Tibial artery (tissue), 4 donors: ENCODE measurements around the gene RAE1.
A peak's percentile ranks its signal among the peaks of the same experiment; 100 is the strongest.

ENCODE experiments used
- DNase-seq, 2 donors: peaks; one replicate each; pipeline ENCODE4 v3.0.0-alpha.2; 2019
- H3K27ac ChIP-seq, 2 donors: fragments of 200-600 bp; sonication (generic) in 1 of 2; 1 replicate in 1 of 2; 2 replicates in 1 of 2; pipeline ENCODE4 v1.5.1; 2018 to 2019; ENCODE audit warnings: mild to moderate bottlenecking in 1 of 2
- H3K27me3 ChIP-seq, 2 donors: fragments of 200-600 bp; sonication (generic) in 1 of 2; one replicate each; pipeline versions ENCODE4 v1.5.1 to v1.6.0; 2016 to 2019
- H3K36me3 ChIP-seq, 3 donors: fragments of 200-600 bp; sonication (generic) in 2 of 3; one replicate each; pipeline ENCODE4 v1.5.1; 2016 to 2019; ENCODE audit warnings: mild to moderate bottlenecking in 2 of 3
- H3K4me1 ChIP-seq, 4 donors: fragments of 200-600 bp; sonication (generic) in 2 of 4; 1 replicate in 3 of 4; 2 replicates in 1 of 4; pipeline ENCODE4 v1.5.1; 2016 to 2019
- H3K4me3 ChIP-seq, 2 donors: fragments of 200-600 bp; sonication (generic) in 1 of 2; 1 replicate in 1 of 2; 2 replicates in 1 of 2; pipeline ENCODE4 v1.5.1; 2018 to 2019; ENCODE audit warnings: mild to moderate bottlenecking in 2 of 2
- H3K9me3 ChIP-seq, 3 donors: fragments of 200-600 bp; sonication (generic) in 1 of 3; one replicate each; pipeline ENCODE4 v1.5.1; 2016 to 2019
- intact Hi-C: fragments of 100-400 bp; cut with DNase I; formaldehyde crosslinking; loops from one replicate; pipeline ENCODE4 v1.15.0; 2023; ENCODE audit warnings: low total_unique reads
- TF ChIP-seq, protein P1 (sequence below), 2 experiments: fragments of 200-600 bp in 1 of 2; fragments of 450-650 bp in 1 of 2; IDR thresholded peaks; one replicate each; pipeline ENCODE4 v1.5.1; 2017 to 2019; ENCODE audit warnings: antibody characterized with exemption in 2 of 2, mild to moderate bottlenecking in 1 of 2, moderate library complexity in 1 of 2

The RAE1 gene

GRCh38 chr20:57369596-57369995 lies 18.5 kb downstream of the RAE1 start:
- peaks cover 89 to 98% (median 97%) of the 10 kb centered on the region in 3 donors for H3K36me3 ChIP-seq

DNA sequence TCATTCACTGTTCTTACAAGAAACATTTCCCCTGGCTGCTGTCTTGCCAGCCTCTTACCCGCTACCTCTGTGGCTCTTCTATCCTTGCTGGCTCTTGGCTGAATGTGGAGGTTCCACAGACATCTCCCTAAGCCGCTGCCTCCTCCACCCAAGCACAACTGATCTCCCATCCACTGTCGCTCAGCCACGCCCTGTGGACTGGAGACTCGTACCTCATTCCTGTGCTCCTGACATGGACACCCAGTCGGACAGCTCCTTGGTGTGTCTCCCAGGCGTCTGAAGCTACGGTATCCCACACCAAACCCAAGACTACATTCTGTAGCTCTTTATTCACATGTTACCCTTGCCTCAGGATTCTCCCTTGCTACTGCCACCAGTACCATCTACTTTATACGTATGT lies 19.3 kb downstream of the RAE1 start:
- no peaks in the 10 kb centered on the region for H3K4me1 ChIP-seq
- TF ChIP-seq, protein P1, sequence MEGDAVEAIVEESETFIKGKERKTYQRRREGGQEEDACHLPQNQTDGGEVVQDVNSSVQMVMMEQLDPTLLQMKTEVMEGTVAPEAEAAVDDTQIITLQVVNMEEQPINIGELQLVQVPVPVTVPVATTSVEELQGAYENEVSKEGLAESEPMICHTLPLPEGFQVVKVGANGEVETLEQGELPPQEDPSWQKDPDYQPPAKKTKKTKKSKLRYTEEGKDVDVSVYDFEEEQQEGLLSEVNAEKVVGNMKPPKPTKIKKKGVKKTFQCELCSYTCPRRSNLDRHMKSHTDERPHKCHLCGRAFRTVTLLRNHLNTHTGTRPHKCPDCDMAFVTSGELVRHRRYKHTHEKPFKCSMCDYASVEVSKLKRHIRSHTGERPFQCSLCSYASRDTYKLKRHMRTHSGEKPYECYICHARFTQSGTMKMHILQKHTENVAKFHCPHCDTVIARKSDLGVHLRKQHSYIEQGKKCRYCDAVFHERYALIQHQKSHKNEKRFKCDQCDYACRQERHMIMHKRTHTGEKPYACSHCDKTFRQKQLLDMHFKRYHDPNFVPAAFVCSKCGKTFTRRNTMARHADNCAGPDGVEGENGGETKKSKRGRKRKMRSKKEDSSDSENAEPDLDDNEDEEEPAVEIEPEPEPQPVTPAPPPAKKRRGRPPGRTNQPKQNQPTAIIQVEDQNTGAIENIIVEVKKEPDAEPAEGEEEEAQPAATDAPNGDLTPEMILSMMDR (IDR thresholded peaks at IDR 0.05): no peak
- no peak overlapping the region for H3K4me3 ChIP-seq
- H3K36me3 ChIP-seq: peaks cover 91 to 100% (median 97%) of the 10 kb centered on the region in 3 donors
- DNase-seq: no peak
- H3K27me3 ChIP-seq: no peaks in the 10 kb centered on the region
- H3K27ac ChIP-seq: no peak overlapping the region
- intact Hi-C loops: no loop called here
- no peaks in the 10 kb centered on the region for H3K9me3 ChIP-seq

More at GRCh38 chr20:57369596-57369995, 18.5 kb downstream of the RAE1 start:
- Histone ChIP-seq H3K27me3 (no peaks in the 10 kb centered on the region), H3K9me3 (no peaks in the 10 kb centered on the region), H3K4me1 (no peaks in the 10 kb centered on the region), H3K4me3 (no peak overlapping the region), H3K27ac (no peak overlapping the region)
- intact Hi-C loops: no loop called here
- peak in 1 of 2 donors; percentile 58 for DNase-seq
- TF ChIP-seq, protein P1 (IDR thresholded peaks at IDR 0.05): no peak

GRCh38 chr20:57371363-57371762 lies 20.3 kb downstream of the RAE1 start:
- no peak overlapping the region for H3K27ac ChIP-seq
- DNase-seq: no peak
- H3K9me3 ChIP-seq: no peaks in the 10 kb centered on the region
- intact Hi-C loops: no loop called here
- TF ChIP-seq, protein P1 (IDR thresholded peaks at IDR 0.05): no peak
- H3K4me1 ChIP-seq: no peaks in the 10 kb centered on the region
- H3K4me3 ChIP-seq: no peak overlapping the region
- H3K36me3 ChIP-seq: peaks cover 80 to 100% (median 97%) of the 10 kb centered on the region in 3 donors
- no peaks in the 10 kb centered on the region for H3K27me3 ChIP-seq

DNA sequence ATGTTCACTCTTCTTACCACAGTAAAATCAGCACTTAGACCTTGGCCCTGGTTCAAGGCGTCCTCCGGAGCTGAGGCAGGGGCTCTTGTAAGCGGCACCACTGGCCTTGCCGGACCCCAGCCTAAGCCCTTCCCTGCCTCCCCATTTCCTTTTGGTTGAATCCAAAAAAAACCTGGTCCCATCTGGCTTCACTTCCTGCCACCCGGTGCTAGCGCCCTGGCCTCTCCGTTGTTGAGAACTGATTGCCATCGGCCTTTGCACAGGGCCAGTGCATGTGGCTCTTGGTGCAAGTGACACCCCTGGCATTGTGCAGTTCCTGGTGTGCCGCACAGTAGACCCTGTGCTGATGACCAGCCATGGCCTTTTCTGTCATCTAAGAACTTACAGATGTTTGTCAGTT lies 21.1 kb downstream of the RAE1 start:
- TF ChIP-seq, protein P1 (IDR thresholded peaks at IDR 0.05): no peak
- Histone ChIP-seq H3K9me3 (no peaks in the 10 kb centered on the region), H3K27ac (no peak overlapping the region), H3K27me3 (no peaks in the 10 kb centered on the region), H3K4me1 (no peaks in the 10 kb centered on the region), H3K4me3 (no peak overlapping the region), H3K36me3 (peaks cover 72 to 100% (median 91%) of the 10 kb centered on the region in 3 donors)
- no peak for DNase-seq
- intact Hi-C loops: no loop called here

DNA sequence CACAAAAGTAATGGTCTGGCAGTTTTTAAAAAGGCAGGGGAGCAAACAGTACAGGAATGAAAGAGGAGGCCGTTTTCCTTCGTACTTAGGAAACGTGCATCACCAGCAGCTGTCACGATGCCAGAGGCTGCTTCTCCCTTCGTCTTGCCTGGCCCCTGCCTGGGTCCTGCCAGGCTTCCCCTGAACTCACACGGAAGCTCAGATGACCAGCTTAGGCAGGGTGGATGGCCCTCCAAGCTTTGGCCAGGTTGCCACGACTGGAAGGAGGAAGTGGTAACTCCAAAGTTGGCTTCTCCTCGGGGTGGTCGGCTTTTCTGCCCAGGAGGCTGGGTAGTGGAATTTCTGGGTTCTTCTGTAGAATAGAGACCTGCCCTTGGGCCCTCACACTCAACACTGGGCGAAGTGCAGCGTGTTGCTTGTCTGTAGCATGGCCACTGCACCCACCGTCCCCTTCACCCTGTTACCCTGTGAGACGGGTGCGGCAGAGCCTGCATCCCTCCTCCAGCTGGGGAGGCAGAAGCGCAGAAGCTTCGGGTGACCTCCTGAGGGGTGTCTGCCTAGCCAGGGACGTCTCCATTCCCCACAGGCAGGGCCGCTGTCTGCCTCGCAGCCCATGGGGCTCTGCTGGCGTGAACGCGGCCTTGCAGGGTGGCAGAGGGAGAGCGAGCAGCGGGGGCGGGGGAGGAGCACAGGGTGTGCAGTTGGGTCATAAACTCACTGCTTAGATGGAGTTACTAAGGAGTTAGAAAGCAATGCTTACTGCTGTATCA lies 21.7 kb downstream of the RAE1 start:
- TF ChIP-seq, protein P1 (IDR thresholded peaks at IDR 0.05): no peak
- Histone ChIP-seq H3K27me3 (no peaks in the 10 kb centered on the region), H3K27ac (no peak overlapping the region), H3K4me1 (no peaks in the 10 kb centered on the region), H3K4me3 (no peak overlapping the region), H3K9me3 (no peaks in the 10 kb centered on the region), H3K36me3 (peaks cover 66 to 100% (median 86%) of the 10 kb centered on the region in 3 donors)
- no peak for DNase-seq
- intact Hi-C loops: no loop called here
